GM18858 (cell line): ENCODE results near the gene KCNJ3.

Experiments used
- ATAC-seq: cut with Tn5 transposase; IDR thresholded peaks from one replicate; pipeline ENCODE4 v1.9.1; 2021; ENCODE audit not compliant: unreplicated experiment

Gene KCNJ3

DNA sequence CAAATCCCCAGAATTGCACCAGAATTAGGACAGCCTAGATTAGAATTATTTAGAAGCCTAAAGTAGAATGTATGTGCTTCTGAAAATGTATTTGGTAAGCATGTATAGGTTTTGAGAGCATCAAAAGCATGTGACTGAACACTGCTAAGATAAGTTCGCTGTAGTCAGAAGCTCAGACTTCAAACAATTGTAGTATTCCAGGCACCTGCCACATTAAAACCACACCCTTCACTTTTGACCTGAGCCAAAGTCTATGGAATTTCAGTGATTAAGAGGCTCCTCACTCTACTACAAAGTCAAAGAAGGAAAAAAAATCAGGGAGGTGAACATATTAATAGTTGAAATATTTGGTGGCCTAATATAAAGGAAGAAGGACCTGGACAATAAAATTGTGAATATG is 8.2 kb downstream of the KCNJ3 start:
- no peak for ATAC-seq

DNA sequence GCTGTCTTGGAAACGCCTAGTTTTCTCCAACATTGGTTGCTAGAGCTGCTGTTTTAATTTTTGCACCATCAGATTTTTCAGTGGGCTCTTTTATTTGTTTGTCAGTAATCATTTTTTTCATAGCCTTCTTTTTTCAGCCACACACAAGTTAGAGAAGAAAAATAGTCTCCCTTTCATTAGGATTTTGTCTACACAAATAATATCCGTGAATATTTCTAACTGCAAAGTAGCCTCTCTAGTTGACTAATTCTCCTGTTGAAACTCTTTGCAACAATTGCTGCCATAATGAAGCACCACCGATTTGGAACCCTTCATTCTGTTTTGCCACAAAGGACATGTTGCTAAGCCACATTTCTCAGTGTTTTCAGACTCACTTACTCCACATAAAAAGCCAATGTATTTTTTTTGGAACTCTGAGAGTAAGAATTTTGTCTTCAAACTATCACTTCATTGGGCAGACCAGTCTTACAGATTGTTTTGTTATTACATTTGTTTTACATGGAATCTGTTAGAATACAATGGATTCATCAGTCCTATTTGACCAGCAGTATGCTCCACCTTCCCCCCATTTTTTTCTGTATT is 9.6 kb downstream of the KCNJ3 start:
- ATAC-seq: no peak

DNA sequence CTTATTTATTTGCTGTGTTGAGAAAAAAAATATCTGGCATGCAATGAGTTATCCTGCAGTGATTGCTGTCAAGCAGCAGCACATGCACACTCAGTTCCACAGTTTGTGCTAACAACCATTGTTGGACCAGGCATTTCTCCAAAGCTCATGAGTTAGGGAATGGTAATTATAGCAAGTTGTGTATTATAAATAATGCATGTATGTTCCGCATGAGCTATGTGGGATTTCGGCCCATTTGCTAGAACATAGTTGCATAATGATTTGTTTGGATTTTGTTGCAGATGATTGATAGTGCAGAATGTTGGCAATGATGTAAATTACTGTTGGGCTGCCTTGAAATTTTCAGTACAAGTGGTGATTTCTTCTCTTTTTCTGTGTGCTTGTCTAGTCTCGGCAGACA is 10.7 kb downstream of the KCNJ3 start:
- no peak for ATAC-seq

DNA sequence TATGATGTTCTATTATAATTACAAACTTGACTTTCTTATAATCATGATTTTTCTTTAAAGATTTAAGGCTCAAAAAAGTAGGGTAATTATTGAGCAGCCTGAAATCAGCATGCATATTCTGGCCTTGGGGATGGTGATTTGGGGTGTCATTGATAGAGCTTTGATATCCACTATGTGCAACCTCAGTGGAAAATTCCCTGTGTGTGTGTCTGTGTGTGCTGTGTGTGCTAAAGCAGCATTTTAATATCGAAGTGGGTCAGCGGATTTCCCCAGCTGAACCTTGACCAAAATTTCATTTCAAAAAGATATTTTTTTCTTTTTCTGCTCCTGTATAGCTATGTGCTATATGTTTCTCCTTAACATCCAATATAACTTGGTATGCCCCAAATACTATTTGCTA is 11.6 kb downstream of the KCNJ3 start:
- no peak for ATAC-seq

DNA sequence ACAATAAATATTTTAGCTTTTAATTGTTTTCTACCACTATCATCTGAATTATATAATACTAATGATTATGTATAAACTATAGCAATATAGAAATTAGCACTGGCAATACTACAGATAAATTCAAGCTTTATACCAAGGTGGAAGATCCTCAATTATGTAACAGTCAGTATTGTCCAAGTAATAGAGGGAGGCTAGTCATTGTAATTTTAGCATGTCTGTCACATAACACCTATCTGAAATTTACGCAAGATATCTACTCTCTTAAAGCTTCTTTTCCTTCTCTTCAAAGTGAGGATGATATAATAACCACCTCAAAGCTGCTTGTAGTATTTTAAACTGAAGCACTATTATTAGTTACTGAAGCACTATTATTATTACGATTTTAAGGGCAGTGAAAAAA is 12.2 kb downstream of the KCNJ3 start:
- ATAC-seq: no peak

DNA sequence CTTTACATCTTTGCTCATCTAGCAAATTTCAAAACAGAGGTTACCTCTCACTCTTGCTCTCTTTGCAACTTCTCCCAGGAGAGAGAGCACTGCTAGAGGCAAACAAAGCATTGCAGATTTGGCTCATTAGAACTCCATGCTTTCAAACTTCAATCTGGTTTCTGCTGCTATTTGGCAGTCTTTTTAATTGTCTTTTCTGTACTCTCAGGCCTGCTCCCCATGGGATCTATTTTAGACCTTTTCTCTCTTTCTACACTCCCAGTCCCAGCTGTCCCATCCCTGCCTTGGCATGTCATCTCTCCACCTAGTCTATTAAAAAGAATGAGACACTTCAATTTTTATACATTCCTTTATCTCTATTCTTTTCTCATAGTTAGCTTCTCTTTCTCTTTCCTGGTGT is 15.2 kb downstream of the KCNJ3 start:
- ATAC-seq: no peak

DNA sequence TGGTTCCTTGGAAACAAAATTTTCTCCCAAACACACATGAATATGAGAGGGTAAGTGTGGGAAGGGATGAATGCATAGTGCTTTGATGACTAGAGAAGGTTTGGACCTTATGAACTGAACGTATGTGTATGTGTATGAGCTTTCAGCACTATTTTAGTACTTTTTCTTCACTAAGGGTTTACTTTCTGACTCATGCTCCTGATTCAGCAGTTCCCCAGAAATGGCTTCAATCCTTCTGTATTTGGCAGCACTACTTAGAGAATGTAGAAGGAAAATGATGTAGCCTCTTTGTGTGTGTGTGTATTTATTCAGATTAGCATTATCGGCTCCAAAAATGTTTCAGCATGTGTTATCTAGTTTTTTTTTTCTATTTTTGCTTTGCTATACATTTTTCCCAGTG is 22.2 kb downstream of the KCNJ3 start:
- ATAC-seq: no peak

DNA sequence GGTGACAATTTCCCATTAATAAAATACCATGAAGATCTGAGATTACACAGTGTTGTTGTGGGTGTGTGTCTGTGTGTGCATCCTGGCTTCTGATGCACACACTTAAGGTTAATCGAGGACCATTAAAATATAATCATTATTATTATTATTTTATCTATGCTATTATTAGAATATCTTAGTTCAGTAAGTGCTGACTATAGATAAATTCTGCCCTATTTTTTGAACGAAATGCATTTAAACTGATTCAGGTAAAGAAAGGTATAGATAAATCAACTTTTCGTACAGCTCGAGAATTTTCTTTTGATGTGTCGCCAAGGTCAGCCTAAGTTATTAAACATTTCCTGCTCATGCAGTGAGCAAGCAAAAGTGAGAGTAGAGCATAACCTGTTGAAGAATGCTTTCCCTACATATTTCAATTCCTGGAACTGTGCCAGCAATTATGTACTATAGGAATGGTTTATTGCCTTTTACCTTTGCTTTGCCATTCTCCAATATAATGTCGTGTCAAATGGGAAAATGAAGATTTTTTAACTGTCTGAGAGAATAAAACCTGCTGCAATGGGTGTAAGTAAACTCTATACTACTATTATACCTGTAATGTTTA is 25.8 kb downstream of the KCNJ3 start:
- no peak for ATAC-seq

DNA sequence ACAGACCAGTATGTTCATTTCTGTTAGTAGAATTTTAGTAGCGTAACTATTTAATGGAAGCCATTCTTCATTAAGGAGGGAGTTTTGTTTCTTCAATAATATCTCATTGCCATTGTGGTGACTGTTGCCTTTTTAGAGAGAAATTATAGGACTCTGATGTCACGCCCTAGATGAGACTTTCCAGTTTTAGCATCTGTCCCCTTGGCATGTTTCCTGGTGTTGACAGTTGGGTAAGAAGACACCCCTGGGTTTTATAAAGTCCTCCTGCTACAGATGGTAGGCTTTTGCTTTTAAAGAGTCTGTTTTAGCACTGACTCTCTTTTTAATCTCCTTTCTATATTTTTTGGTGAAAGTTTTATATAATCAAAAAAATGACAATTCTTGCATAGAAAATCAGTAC is 41.9 kb downstream of the KCNJ3 start:
- no peak for ATAC-seq

DNA sequence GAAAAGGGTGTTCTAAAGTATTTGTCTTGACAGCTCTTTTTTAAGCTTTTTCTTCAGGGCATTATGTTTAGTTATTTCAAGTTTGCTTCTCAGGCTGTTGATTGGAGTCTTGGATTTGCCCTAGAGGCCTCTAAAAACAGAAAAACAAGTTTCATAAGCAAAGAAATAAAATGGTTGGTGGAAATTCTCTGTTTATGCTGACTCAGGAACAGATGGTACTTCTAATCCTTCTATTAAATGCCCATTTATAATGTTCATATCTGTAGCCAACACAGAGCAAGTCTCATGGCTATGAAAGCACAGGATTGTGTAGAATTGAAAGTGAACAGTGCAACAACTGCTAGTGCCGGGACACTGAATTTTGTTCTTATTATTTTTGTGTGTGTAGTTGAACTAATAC is 60.4 kb downstream of the KCNJ3 start:
- ATAC-seq: no peak

DNA sequence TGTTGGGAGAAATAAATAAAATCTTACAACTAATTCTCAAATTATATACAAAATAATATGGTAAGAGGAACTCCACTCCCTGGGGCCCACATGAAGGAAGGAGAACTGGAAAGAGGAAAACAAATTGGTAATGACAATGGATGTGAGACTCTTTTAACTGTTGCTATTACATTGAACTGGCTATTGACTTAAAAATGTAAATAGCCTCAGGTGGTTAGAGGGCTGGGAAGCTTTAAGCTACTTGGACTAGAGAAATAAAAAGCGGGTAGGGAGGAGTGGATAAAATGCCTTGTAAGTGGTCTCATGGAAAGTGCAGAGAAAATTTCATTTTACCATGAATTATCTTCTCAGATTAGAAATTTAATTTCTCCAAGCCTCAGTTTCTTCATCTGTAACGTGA is 64.1 kb downstream of the KCNJ3 start:
- no peak for ATAC-seq

DNA sequence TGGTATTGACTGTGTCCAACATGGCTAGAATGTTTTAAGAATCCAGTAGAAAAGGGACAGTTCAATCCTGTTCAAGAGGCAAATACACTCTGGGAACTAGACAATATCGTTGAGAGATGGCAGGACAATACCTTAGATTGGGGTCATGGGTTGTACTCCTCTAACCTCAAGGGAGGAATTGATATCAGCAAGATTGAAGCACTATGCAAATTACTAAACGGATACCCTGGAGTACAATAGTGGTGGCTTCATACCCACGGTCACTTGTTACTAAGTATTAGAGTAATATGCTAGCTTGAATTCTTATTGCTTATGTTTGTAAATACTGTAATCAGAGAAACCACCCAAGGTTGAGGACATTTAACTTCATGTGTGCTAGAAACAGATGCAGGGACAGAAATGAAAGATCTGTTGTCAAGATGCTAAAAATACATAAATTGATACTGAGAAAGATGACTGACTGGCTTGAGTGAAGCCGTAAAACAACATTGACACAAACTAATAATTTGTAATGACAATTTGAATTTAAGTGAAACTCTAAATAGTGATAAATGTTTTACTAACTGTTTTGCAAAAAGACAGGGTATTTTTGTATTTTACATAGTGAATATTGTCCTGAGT is 73.3 kb downstream of the KCNJ3 start:
- no peak for ATAC-seq

DNA sequence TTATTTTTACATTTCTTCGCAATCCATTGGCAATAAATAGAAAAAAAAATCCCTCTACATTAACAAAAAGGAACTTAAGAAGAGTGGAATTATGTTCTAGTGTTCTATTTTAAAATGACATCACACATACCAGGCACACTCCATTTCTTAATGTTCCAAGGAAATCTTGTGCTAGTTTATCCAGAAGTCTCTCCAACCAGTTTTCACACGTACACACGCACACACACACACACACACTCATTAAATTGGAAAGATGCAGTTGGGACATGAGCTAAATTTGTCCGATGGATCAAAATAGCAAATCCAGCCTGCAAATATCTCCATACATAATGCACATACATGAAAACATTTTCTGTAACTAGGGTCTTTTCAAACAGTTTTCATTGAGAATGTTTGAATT is 78.3 kb downstream of the KCNJ3 start:
- no peak for ATAC-seq

DNA sequence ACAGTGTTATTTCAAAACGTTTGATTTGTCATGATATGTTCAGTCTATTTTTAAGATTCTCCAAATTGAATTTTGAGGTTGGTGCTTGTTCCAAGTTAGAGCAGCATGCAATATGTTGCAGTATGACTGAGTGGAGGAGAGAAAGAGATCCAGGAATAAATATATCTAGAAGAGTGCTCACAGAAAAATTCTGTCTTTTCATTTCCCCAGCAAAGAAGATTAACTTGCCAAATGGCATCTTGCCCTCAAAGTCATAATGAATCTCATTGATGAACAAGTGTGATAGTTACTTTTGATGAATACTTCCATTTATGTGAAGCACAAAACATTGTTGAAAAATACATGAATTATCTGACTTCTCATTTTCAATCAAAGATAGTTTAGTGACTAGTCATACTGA is 95.9 kb downstream of the KCNJ3 start:
- no peak for ATAC-seq

DNA sequence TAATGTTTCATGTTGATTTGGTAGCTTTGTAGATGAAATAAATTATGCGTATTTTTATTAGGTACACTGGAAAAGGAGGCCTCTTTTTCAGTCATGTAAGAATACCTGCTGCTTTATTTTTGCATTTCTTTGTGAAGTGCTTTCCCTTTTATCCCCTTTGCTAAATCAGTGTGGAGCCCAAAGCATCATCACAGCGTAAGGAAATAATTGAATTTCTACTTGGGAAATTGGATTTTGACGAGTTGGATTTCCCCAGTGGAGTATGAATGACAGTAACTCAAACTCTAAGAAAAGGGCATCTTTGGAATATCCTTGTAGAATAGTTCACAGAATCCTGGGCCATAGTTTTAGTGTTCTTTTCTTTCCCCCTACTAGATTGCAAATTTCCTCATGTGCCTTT is 97.2 kb downstream of the KCNJ3 start:
- no peak for ATAC-seq

DNA sequence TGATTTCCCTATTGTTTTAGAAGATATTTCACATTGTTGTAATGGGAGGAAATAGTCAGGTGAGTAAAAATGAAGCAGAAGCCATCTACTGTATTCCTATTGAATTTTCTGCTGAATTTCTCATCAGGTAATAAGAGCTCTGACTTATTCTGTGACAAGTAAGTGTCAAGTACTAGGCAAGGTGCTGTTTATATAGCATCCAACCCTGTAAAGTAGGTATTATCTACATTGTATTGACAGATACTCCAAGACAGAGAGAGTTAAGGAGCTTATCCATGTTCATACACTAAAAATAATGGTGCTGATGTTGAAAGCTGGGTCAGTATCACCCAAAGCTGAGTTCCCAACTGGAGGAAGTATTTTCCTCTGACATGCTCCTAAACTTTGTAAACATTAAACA is 106.0 kb downstream of the KCNJ3 start:
- no peak for ATAC-seq

DNA sequence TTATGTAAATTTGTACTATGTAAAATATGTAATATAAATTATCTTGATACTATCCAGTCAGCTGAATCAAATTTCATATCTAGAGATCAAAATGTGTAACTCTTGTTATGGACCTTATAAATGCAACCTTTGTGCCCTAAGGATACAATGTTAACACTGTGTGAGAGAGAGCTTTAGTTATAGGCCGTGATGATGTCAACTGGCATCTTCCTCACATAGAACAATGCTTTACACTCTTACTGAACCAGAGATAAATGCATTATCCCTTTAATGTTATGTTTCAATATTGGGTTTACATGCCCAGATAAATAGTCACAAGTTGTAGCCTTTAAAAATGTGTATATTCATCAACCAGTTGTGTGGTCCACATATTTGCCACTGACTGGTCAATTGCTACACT is 115.1 kb downstream of the KCNJ3 start:
- no peak for ATAC-seq

DNA sequence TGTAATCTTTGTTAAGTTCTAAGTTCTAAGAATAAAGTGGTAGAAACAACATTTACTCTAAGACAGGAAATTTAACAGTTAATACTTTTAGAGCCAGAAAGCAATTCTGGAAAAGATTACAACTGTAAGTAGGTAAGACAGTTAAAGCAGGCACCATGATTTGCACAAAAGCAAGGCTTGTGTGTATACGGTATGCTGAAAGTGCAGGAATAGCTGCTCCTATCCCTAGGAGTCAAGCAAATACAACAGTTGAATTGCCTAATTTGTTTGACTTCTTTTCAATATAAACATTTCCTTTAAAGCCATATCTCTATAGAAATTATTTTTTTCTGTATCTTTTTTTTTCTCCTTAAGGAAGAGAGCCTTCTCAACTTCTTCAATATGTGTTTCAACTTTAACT is 116.4 kb downstream of the KCNJ3 start:
- ATAC-seq: no peak

DNA sequence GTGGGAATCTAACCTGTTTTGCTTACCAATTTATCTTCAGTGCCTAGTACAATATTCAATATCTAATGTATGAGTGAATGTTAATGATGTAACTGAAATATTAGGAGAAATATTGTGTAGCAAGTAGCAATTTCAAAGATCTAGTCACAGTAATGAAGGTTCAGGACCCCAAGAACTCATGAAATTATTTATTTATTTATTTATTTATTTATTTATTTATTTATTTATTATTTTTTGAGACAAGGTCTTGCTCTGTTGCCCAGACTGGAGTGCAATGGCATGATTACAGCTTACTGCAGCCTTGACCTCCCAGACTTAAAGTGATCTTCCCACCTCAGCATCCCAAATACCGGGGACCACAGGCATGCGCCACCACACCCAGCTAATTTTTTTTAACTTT is 126.9 kb downstream of the KCNJ3 start:
- no peak for ATAC-seq

DNA sequence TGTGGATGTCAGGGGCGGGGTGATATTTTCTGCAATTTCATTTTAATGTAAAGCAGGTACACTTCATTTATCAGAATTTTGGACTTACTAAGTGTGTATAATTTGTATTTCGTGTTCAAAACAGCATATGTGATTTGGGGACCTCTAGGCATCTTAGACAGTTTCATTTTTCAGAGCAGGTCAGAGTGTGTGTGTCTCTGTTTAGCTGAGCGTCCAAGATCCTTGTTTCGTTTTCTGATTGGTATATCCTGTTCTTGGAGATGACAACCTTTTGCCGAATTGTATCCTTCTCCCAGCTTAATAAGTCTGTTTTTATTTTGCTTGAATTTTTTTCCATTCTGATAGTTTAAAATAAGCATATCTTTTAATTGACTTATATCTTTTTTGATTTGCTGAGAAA is 128.3 kb downstream of the KCNJ3 start:
- no peak for ATAC-seq

DNA sequence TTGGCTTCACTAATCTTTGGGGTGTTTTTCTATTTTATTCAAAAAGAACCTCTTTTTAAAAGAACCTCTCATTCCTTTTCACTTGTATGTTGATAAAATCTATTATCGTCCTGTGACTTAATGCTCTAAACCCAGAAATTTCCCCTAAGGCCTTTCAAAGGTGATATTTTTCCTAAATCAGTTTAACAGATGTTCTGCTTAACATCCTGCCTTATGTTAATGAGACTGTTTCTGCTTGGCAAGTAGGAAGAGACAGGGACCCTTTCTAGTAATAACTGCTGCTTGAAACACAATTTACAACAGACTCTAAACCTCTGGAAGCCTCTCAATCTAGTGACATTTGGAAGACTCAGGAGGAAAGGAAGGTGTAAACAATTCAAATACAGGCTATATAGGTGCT is 128.8 kb downstream of the KCNJ3 start:
- no peak for ATAC-seq

DNA sequence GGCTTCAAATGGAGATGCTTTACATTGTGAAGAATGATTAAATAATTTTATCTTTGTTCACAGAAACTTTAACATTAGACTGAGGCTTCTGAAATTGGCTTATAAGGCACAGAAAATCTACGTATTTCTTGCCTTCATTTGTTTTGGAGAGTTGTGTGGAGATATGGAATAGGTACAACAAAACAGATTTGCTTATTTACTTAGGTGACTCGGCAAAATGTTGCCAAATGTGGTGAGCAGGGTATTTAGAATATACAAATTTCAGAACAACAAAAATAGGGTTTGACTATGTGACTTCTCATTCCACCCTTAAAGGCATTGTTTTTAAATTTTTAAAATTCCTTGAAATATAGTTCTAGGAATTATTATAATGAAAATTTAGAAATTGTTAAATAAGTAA is 134.2 kb downstream of the KCNJ3 start:
- no peak for ATAC-seq

DNA sequence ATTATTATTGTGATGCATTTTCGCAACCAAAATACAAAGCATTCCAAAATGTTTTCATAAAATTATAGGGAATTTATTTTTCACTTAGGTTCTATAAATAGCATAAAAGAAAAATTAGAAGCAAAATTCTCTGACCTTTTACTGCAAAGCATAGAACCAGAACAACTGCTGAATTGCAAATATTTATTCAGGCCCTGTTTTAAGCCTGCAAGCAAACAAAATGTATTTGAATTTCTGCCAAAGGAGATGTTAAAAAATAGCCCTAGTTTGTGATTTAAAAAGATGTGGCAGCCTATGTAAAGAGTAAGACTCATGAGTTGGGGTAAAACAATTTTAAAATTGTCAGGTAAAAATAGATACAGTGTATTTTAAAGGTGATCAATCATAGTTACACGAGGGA is 138.1 kb downstream of the KCNJ3 start:
- no peak for ATAC-seq
